Erythroblast (primary cell): ENCODE data around the gene INPPL1.

ENCODE experiments used
- GATA1 ChIP-seq: IDR thresholded peaks from 2 replicates; pipeline ENCODE4 v1.6.1; 2011; ENCODE audit warnings: low read depth, mild to moderate bottlenecking, control low read depth, low read length, moderate library complexity
- POLR2A ChIP-seq: IDR thresholded peaks from 2 replicates; pipeline ENCODE4 v1.6.1; 2011; ENCODE audit warnings: mild to moderate bottlenecking, low read length

DNA sequence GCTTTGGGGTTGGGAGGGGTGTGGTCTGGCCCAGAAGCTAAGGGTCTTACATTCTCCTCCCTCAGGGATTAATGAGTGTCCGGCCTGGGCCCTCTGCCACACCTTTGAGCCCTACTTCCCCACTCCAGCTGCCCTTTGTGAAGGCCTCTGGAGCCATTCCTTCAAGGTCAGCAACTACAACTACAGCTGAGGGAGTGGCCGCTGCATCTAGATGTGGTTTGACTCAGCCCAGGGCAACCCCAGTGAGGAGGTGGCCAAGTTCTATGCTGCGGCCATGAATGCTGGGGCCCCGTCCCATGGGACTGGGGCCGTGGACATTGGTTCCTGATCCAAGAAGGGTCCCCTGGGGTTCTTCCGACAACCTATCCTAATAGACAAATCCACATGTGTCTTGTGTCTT lies 46.9 kb upstream of the INPPL1 start:
- TF ChIP-seq POLR2A (no peak), GATA1 (no peak)
